Naive B cell (primary cell): ENCODE data around the gene IRAG1. TPM values are rescaled to one million over a fixed set of nuclear protein-coding genes. Genes with fewer than 3 reads are reported as not detected.

ENCODE experiments used
- ATAC-seq, 2 donors: fragments of 150-1000 bp; cut with Tn5 transposase; 2 replicates each; pipeline ENCODE4 v1.10.0; 2021; ENCODE audit warnings: low read depth in 2 of 2, mild to moderate bottlenecking in 2 of 2, moderate library complexity in 2 of 2
- DNase-seq: peaks from one replicate; pipeline ENCODE4 v3.0.0; 2022
- H3K27ac Mint-ChIP-seq, 6 donors: one replicate each; pipeline ENCODE4 v1.8.0; 2020 to 2022; ENCODE audit warnings: mild to moderate bottlenecking in 6 of 6, mixed read lengths in 6 of 6, moderate library complexity in 5 of 6, inconsistent platforms in 2 of 6
- H3K27me3 Mint-ChIP-seq, 3 donors: one replicate each; pipeline ENCODE4 v1.8.0; 2021 to 2022; ENCODE audit warnings: mixed read lengths in 3 of 3, mild to moderate bottlenecking in 1 of 3
- H3K36me3 Mint-ChIP-seq, 2 donors: one replicate each; pipeline ENCODE4 v1.8.0; 2020 to 2022; ENCODE audit warnings: mixed read lengths in 2 of 2, inconsistent platforms in 1 of 2, mild to moderate bottlenecking in 1 of 2
- H3K4me1 Mint-ChIP-seq, 3 donors: one replicate each; pipeline ENCODE4 v1.8.0; 2020 to 2022; ENCODE audit warnings: mixed read lengths in 3 of 3, inconsistent platforms in 1 of 3, mild to moderate bottlenecking in 1 of 3, moderate library complexity in 1 of 3
- H3K4me3 Mint-ChIP-seq, 8 donors: one replicate each; pipeline ENCODE4 v1.8.0; 2020 to 2022; ENCODE audit warnings: mild to moderate bottlenecking in 8 of 8, mixed read lengths in 8 of 8, moderate library complexity in 8 of 8, inconsistent platforms in 2 of 8
- H3K9me3 Mint-ChIP-seq, 7 donors: one replicate each; pipeline ENCODE4 v1.8.0; 2020 to 2022; ENCODE audit warnings: mixed read lengths in 7 of 7, mild to moderate bottlenecking in 5 of 7, inconsistent platforms in 2 of 7, moderate library complexity in 1 of 7
- polyA plus RNA-seq, 6 donors: library from polyadenylated mRNA; unstranded; fragments of 300-500 nt; fragmentation: Illumina TruSeq; gene quantifications; one replicate each; pipeline ENCODE4 v1.2.3, GENCODE V29; 2021; ENCODE audit warnings: low read depth in 6 of 6

Gene IRAG1, protein sequence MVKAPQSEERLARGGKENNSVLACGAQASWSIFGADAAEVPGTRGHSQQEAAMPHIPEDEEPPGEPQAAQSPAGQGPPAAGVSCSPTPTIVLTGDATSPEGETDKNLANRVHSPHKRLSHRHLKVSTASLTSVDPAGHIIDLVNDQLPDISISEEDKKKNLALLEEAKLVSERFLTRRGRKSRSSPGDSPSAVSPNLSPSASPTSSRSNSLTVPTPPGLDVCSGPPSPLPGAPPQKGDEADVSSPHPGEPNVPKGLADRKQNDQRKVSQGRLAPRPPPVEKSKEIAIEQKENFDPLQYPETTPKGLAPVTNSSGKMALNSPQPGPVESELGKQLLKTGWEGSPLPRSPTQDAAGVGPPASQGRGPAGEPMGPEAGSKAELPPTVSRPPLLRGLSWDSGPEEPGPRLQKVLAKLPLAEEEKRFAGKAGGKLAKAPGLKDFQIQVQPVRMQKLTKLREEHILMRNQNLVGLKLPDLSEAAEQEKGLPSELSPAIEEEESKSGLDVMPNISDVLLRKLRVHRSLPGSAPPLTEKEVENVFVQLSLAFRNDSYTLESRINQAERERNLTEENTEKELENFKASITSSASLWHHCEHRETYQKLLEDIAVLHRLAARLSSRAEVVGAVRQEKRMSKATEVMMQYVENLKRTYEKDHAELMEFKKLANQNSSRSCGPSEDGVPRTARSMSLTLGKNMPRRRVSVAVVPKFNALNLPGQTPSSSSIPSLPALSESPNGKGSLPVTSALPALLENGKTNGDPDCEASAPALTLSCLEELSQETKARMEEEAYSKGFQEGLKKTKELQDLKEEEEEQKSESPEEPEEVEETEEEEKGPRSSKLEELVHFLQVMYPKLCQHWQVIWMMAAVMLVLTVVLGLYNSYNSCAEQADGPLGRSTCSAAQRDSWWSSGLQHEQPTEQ
- polyA plus RNA-seq, result 1 to 10 TPM in 2 of 6 donors, under 1 TPM in 4; 0.57 to 1.0 (median 0.78) TPM

DNA sequence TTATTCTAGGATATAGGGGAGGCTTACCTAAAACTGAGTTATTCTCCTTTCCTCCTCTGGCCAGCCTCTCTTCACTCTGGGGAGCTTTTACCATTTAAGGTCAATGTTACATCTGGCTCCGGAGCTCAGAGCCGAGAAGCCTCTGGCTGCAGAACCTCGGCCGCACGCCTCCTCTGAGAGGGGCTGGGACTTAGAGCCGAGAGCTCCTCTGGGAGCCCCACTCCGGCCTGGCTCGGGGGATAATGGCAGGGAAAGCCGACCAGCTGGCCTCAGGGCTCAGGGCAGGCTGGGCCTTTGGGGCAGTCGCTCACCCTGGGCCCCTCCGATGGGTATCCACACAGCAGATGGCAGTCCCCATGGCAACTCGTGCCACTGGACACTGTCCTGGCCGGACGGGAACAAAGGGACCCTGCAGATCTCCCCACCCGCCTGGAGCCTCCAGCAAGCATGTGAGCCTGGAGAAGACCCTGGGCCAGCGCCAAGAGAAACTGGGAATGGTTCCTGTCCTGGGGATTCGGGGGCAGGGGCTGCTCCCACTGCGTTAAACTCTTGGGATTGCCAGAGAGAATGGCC lies at the start of gene IRAG1:
IRAG1 (minus strand) TSS at position 247 of the 573 bp plus-strand sequence; CDS start at position 94, 153 bp downstream.
- ATAC-seq (no peak), DNase-seq (no peak)
- Mint-ChIP-seq H3K9me3 (peaks cover 0 to 2% (median 0%) of the 10 kb centered on the region in 7 donors), H3K27me3 (peaks cover 4 to 12% (median 9%) of the 10 kb centered on the region in 3 donors), H3K4me1 (peaks cover 6 to 10% (median 9%) of the 10 kb centered on the region in 3 donors), H3K27ac (peak within 1 kb of the TSS in 2 of 6 donors; percentile 56 to 67), H3K4me3 (no peak within 1 kb of the TSS), H3K36me3 (no peaks in the 10 kb centered on the region)

DNA sequence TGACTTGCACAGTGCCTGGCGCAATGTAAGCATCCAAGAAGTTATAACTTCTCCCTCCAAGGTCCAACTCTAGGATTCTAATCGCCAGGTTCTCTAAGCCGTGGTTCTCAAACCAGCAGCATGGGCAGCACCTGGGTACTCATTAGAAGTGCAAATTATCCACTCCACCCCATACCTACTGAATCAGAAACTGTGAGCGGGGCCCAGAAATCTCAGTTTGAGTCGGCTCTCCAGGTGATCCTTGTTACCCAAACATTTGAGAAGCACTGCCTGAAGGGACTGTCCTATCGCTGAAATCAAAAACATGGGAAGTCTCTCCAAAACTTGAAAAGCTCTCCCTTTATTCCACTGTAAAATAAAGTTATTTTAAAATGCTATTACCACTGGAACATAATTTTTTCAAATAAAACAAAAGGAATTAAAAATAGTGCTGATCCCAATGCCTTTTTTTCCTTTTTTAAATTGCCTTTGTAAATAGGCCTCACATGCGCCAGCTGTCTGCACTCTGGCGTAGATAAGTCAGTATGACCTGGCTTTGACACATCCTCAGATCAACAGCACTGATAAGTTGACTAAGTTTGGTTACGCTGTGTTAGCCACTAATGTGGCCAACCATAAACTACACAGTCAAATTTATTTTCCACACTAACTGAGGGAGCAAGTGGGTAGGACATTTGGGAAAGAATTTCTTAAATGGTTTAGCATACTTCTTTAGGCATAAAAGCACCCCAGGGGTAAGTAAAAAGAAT lies 49.1 kb upstream of the IRAG1 start:
- H3K4me1 Mint-ChIP-seq, result peaks cover 9 to 19% (median 11%) of the 10 kb centered on the region in 3 donors
- H3K27ac Mint-ChIP-seq, result peak overlapping the region in 2 of 6 donors; percentile 22 to 56
- no peaks in the 10 kb centered on the region for H3K27me3 Mint-ChIP-seq
- no peak overlapping the region for H3K4me3 Mint-ChIP-seq
- peak in 1 of 2 donors; percentile 33 for ATAC-seq
- H3K9me3 Mint-ChIP-seq, result no peaks in the 10 kb centered on the region
- H3K36me3 Mint-ChIP-seq, result no peaks in the 10 kb centered on the region
- no peak for DNase-seq

DNA sequence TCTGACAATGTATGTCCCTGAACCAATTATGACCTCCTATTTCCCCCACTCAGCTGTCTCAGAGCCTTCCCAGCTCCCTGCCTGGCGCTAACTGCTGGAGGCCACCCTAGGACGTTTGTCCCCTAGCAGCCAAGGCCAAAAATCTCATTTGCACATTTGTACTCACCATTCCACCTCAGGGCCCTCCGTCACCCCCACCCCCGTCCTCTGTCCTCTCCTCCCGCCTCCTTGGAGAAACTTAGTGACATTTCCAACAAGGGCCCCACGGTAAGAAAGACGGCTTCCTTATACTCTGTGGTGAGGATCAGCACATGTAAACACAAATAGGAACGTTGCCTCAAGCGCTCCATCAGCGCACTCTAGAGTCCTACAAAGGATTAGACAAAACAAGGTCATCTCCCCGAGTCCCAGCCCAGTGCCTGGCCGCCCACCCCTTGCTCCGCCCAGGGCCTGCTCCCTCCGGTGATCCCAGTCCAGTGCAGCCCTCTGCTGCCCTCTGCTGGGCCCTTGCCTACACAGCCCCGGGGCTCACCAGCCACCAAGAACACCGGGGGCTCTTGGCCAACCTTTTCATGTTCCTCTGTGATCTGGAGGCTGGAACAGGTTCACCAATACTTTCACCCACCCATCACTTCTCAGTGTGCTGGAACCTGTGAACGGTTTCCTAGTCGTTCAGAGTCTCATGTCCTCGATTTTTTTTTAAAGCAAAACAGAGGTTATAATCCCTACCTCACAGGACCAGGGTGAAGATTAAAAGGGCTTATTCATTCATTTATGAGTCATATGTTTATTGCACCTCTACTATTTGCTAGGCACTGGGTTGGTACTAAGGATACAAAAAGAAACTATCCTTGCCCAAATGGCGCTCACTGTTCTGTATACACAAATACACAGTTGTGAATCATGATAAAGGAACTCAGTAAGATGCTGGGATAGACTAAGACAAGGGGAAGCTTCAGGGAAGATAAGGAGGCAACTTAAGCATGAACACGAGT lies 42.2 kb upstream of the IRAG1 start:
- no peaks in the 10 kb centered on the region for H3K9me3 Mint-ChIP-seq
- no peaks in the 10 kb centered on the region for H3K36me3 Mint-ChIP-seq
- peak; percentile 98 to 99 for ATAC-seq
- peak overlapping the region; percentile 11 to 87 (median 70) for H3K4me3 Mint-ChIP-seq
- no peaks in the 10 kb centered on the region for H3K27me3 Mint-ChIP-seq
- DNase-seq, result peak; percentile 91
- peaks cover 11 to 13% (median 12%) of the 10 kb centered on the region in 3 donors for H3K4me1 Mint-ChIP-seq
- peak overlapping the region; percentile 55 to 90 (median 64) for H3K27ac Mint-ChIP-seq

DNA sequence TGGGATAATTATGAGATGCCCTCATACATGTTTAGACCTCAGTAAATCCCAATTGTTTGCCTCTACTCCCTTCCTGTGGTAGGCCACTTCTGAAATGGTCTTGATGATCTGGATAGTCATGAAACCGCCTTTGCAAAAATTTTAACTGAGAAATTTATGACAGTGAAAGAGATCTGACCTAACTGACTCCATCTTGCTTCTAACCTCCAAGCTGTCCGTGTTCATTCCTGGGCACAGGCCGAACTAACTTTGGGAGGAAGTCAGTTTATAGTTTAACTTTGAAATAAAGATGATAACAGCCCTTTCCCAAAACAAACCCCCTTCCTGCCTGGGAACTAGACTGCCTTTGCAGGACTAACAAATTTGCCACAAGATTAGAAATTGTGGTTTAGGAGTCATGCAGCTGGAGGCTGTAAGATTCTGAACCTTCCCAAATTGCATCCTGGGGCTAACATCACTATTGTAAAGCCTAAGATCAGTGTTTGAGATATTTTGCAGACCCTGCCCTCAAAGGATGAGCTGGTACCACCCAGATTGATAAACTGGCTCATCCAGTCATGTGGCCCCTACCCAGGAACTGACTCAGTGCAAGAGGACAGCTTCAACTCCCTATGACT lies 37.6 kb upstream of the IRAG1 start:
- no peaks in the 10 kb centered on the region for H3K36me3 Mint-ChIP-seq
- DNase-seq (no peak), ATAC-seq (no peak)
- H3K27ac Mint-ChIP-seq, result peak overlapping the region in 1 of 6 donors; percentile 84
- peaks cover 0 to 8% (median 4%) of the 10 kb centered on the region in 3 donors for H3K27me3 Mint-ChIP-seq
- peaks cover 12 to 24% (median 17%) of the 10 kb centered on the region in 3 donors for H3K4me1 Mint-ChIP-seq
- no peaks in the 10 kb centered on the region for H3K9me3 Mint-ChIP-seq
- no peak overlapping the region for H3K4me3 Mint-ChIP-seq

DNA sequence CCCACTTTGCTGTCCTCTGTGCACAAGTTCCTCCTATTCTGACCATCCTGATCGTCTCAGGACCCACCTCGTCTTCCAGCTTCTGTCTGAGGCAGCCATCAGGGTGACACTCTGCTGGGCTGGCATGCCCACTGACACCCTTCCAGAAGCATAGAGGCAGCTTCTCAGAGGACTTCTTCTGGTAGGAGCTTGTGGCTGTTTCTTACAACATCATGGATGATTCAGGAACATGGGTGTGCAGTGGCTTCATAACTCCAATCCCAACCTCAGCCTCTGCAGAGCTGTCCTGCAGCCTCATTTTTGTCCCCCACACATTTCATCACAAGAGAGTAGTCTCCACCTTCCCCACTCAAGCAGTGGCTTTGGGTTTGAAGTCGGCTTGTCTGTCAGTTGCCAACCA lies 36.6 kb upstream of the IRAG1 start:
- Mint-ChIP-seq H3K36me3 (no peaks in the 10 kb centered on the region), H3K4me1 (peaks cover 12 to 24% (median 16%) of the 10 kb centered on the region in 3 donors), H3K27me3 (peaks cover 0 to 8% (median 4%) of the 10 kb centered on the region in 3 donors), H3K27ac (peak overlapping the region in 1 of 6 donors; percentile 68), H3K9me3 (no peaks in the 10 kb centered on the region), H3K4me3 (peak overlapping the region in 1 of 8 donors; percentile 50)
- ATAC-seq (no peak), DNase-seq (no peak)

DNA sequence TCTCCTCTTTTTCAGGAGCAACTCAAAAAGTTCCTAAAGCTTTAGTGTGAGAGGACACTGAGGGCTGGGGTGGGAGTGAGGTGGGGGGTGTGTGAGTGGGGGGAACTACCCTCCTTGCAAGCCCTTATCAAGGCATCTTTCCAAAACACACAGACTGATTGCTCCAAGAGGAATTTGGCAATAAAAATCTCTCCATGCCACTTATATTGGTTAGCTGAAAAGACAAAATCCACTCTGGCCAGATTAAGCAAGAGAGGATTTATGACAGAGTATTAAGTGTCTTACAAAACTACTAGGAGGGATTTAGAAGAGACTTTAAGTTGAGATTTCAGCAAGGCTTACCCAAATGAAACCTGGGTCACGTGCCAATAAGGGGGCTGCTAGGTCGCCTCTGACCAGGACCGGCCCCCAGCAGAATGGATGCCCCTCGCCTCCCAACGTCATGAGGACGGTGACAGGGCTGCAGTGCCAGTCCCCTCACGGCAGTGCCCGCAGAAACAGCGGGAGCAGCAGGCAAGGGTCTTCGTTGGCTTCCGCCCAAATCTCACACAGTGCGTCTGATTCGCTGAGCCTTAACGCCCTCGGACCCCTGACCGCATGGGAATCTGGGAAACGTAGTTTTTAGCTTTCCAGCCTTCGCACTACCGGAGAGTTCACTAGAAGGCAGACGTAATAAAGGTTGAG lies 35.4 kb upstream of the IRAG1 start:
- Mint-ChIP-seq H3K4me3 (no peak overlapping the region), H3K27ac (peak overlapping the region in 2 of 6 donors; percentile 42 to 46), H3K4me1 (peaks cover 16 to 24% (median 18%) of the 10 kb centered on the region in 3 donors), H3K27me3 (peaks cover 0 to 8% (median 4%) of the 10 kb centered on the region in 3 donors), H3K36me3 (no peaks in the 10 kb centered on the region), H3K9me3 (no peaks in the 10 kb centered on the region)
- no peak for ATAC-seq
- DNase-seq, result no peak

DNA sequence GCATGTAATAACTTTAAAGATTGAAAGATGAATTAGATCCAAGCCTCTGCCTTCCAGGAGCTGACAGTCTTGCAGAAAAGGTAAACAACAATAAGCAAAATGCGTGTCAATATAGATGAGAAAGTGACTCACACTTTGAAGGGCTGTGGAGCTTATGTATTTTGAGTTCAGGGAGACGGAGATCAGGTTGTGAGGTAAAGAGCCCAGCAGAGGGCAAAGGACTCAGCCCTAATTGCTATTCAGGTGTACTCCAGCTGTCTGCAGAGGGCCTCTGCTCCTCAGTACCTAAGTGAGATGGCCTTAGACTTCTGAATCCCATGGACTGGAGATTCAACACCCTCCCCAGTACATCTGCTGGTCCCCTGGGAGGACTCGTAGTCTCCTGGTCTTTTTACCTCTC lies 34.6 kb upstream of the IRAG1 start:
- no peak for DNase-seq
- Mint-ChIP-seq H3K36me3 (no peaks in the 10 kb centered on the region), H3K9me3 (no peaks in the 10 kb centered on the region), H3K27me3 (peaks cover 0 to 8% (median 4%) of the 10 kb centered on the region in 3 donors), H3K4me1 (peaks cover 16 to 24% (median 20%) of the 10 kb centered on the region in 3 donors), H3K4me3 (no peak overlapping the region), H3K27ac (peak overlapping the region in 1 of 6 donors; percentile 33)
- no peak for ATAC-seq

DNA sequence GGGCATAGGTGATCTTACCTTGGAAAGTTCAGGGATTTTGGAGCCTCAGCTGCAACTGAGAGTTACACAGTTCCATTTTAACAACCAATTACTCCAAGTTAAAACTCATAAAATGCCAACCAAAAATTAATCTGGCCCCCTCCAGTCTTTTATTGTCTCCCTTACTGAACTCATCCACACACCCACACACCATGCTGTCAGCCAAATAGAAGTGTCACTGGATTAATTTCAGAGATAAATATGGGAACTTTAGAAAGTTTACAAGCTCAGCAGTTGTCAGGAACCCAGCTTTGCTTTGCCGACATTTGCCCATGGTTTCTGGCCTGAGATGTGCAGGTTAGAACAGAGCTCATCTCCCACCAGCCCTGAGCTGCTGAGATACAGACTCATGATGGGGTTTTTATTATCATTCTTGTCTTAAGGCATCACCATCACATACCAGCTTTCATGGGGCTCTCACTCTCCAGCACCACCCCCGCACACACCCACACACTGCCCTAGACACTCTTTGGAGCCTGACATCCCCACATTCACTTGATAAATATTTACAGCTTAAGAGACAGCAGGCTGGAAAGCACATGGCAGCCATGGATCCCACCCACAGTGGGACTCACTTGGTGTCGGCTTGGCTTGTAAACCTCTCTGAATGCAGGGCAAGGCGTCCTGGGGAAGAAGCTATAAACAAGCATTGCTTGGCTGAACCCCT lies 33.7 kb upstream of the IRAG1 start:
- Mint-ChIP-seq H3K9me3 (no peaks in the 10 kb centered on the region), H3K4me1 (peaks cover 16 to 24% (median 20%) of the 10 kb centered on the region in 3 donors), H3K27ac (peak overlapping the region in 1 of 6 donors; percentile 72), H3K27me3 (peaks cover 0 to 8% (median 4%) of the 10 kb centered on the region in 3 donors), H3K4me3 (no peak overlapping the region), H3K36me3 (no peaks in the 10 kb centered on the region)
- DNase-seq (no peak), ATAC-seq (no peak)

DNA sequence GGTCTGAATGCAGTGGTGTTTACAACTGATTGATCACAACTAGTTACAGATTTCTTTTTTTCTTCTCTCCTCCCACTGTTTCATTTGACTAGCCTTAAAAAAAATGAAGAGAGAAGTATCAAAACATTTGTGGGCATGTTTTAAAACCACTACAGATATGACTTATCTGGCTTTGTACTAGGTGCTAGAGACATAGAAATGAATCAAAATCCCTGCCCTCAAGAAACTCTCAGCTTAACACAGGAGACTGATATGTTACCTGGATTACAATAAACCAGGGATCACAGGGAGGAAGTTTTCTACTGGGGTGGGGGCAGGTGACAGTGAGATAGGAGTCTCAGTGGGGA lies 32.3 kb upstream of the IRAG1 start:
- Mint-ChIP-seq H3K4me1 (peaks cover 16 to 24% (median 20%) of the 10 kb centered on the region in 3 donors), H3K36me3 (no peaks in the 10 kb centered on the region), H3K4me3 (peak overlapping the region in 2 of 8 donors; percentile 4 to 27), H3K9me3 (no peaks in the 10 kb centered on the region), H3K27ac (peak overlapping the region in 2 of 6 donors; percentile 20 to 59), H3K27me3 (peaks cover 0 to 8% (median 4%) of the 10 kb centered on the region in 3 donors)
- ATAC-seq (peak in 1 of 2 donors; percentile 18), DNase-seq (no peak)

DNA sequence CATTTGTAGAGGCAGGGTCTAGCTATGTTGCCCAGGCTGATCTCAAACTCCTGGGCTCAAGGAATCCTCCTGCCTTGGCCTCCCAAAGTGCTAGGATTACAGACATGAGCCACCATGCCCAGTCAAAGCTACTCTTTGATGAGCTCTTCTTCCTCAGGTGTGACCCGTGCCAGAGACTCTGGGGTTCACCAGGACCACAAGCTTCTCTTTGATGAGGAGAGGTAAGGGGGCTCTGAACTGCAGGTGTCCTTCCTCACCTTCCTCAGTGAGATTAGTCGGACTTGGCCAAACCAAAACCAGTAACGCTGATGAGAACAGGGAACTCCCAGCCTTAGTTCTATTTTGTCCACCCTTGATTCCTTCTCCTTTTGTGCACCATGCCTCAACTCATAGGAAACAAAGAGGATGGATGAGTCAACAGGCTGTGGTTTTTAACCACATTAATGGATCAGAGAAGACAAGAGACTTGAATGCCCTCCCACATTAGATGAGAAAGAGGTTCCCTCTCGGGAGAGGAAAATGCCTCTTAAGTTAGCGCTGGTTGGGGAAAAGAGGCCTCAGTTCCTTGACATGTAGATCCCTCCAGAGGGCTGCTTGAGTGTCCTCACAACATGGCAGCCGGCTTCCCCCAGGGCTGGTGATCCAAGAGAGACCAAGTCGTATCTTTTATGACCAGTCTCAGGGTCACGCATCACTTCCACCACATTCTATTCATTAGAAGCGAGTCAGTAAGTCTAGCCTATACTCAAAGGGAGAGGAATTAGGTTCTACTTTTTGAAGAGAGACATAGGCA lies 31.8 kb upstream of the IRAG1 start:
- DNase-seq, result no peak
- peak overlapping the region in 2 of 6 donors; percentile 24 to 67 for H3K27ac Mint-ChIP-seq

More for the DNA sequence above, 31.8 kb upstream of the IRAG1 start:
- Mint-ChIP-seq H3K4me3 (peak overlapping the region in 1 of 8 donors; percentile 27), H3K27me3 (peaks cover 0 to 5% (median 3%) of the 10 kb centered on the region in 3 donors), H3K9me3 (no peaks in the 10 kb centered on the region), H3K36me3 (no peaks in the 10 kb centered on the region), H3K4me1 (peaks cover 16 to 24% (median 20%) of the 10 kb centered on the region in 3 donors)
- peak in 1 of 2 donors; percentile 23 for ATAC-seq
